ENCODE measurements around the gene EIF4A3. TPM values are rescaled to one million over a fixed set of nuclear protein-coding genes. Genes with fewer than 3 reads are reported as not detected.

The EIF4A3 gene
- total and polyA plus RNA-seq, 9 of the 15 experiments (the other 6 are each of a cell fraction or from before 2014, with no cell fraction given): 62.7 to 171 (median 127) TPM

- FAIRE-seq: no peak
- Histone ChIP-seq H3K79me2 (ENCODE audit: control insufficient read depth, insufficient read depth, low read length) (no peaks in the 10 kb centered on the region), H3K27me3 (ENCODE audit: control insufficient read depth in 2 of 2, insufficient read depth in 2 of 2, low read length in 2 of 2) (peaks cover 23 to 60% of the 10 kb centered on the region in 2 experiments), H3K9ac (ENCODE audit: insufficient read depth in 1 of 2, low read depth in 2 of 2, low read length in 2 of 2) (no peak overlapping the region; a peak in 1 of 4 replicates), H3K4me2 (ENCODE audit: insufficient read depth, low read length) (no peak overlapping the region), H3K9me3 (replicated peaks; ENCODE audit: control insufficient read depth, insufficient read depth, low read depth, low read length) (no peaks in the 10 kb centered on the region), H3K36me3 (ENCODE audit: control insufficient read depth, insufficient read depth, low read length) (no peaks in the 10 kb centered on the region), H3K4me1 (replicated peaks in 1 of 2; ENCODE audit: control insufficient read depth in 2 of 2, insufficient read depth in 2 of 2, low read length in 2 of 2) (peaks cover 0 to 3% of the 10 kb centered on the region in 2 experiments; a peak in 2 of 5 replicates), H3K9me1 (ENCODE audit: control insufficient read depth, insufficient read depth, low read length) (no peaks in the 10 kb centered on the region), H2AFZ (ENCODE audit: low read depth, low read length) (no peak overlapping the region), H3K4me3 (no peak overlapping the region), H4K20me1 (replicated peaks; ENCODE audit: control insufficient read depth, insufficient read depth, low read length) (no peaks in the 10 kb centered on the region), H3K27ac (ENCODE audit: extremely low read depth, low read depth, low read length) (no peak overlapping the region)
- WGBS (ENCODE audit: insufficient coverage, low coverage, missing lambda C conversion rate): 14% methylated on average over 5 of the region's 5 CpGs
- BruUV-seq (replicated peaks): no TSS peak
- CTCF ChIA-PET (ENCODE audit: low intra/inter-chr PET ratio): interaction anchor here (0.6 kb wide), 1 partner anchor 187 kb away, joined by 4 read pairs; no protein-coding TSS in a partner anchor
- ATAC-seq: no peak
- no peak for DNase-seq (ENCODE audit: extremely low read depth in 1 of 4, low spot score in 3 of 4)
- TF ChIP-seq ZNF668 (CRISPR knock-in tag; IDR thresholded peaks at IDR 0.05) (no peak), ZNF253 (CRISPR knock-in tag; conservative IDR thresholded peaks at IDR 0.05) (no peak), SMARCB1 (IDR thresholded peaks at IDR 0.05; ENCODE audit: insufficient read length, low read depth) (no peak), CREM (IDR thresholded peaks at IDR 0.05; ENCODE audit: low read depth) (peak; percentile 36; the same call in 1 of the 2 replicates), GTF2B (IDR thresholded peaks at IDR 0.05; ENCODE audit: extremely low read depth, insufficient read length) (no peak), VEZF1 (CRISPR knock-in tag; IDR thresholded peaks at IDR 0.05) (0 out of 2 replicates have a peak, but pooled peaks have one; percentile 28), ZNF695 (CRISPR knock-in tag; IDR thresholded peaks at IDR 0.05) (no peak)
- POLR2A ChIA-PET: interaction anchor here (0.6 to 1.1 kb wide), 3 partner anchors 15 to 333 kb away, joined by 3 to 4 read pairs (median 3); no protein-coding TSS in a partner anchor
- intact Hi-C loops (cut with micrococcal nuclease) (no loop called here), in situ Hi-C loops (cut with MboI) (no loop called here)
These were observed 21.4 kb upstream of the EIF4A3 start for GRCh38 chr17:80168371-80168770.
